ENCODE results near the gene TEAD1.

TEAD1 gene

DNA sequence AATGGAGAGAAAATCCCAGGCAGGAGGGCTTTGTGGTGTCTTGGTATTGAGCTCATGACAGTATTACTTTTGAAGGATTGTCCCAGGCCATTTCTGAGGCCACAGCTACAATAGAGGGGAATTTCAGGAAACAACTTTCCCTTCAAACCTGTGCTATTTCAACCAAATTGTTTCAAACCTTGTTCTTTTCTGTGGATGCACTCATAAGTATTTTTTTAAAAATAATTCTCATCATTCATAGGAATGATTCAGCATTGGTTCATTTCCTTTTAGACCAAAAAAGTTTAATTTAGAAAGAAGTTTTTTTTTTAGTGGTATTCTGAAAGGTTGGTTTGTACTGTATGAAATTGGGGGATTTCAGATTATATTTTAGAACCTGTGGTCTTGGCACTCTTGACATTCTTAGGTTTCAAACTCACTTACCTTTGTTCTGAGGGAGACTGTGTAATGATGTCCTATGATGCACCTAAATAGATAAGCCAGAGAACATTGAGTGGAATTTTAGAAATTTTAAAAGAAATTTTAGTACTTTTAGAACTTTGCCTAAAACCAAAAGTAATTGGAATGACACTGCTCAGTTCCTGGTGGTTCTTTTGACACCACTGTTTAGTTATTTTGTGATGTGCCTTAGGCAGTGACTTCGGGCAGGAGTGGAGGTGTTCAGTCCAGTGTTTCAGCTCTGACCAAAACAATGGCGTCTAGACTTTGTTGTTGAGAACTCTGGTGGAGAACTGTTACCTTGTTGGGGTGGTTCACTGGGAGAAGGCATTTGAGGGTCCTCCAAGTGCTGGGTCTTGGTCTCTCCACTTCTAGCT is 12.2 kb downstream of the TEAD1 start:
- DNase-seq (ENCODE audit: low spot score), result no peak

DNA sequence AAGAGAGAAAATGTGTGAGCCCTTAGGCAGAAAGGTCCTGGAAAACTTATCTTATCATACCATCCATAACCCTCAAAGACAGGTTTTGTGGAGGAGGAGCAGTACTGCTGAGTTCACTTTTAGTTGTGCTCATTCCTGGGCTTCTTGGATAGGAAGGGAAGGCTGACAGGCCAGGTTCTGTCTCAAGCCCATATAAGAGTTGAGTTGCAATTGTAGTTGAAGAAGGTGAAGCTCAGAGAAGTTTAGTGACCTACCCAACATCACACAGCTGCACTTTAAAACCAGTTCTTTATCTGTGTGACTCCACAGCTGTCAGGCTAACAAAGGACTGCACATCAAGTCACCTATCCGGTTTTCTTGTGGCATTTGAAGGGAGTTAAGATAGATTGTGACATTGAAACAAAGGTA is 13.0 kb downstream of the TEAD1 start:
- DNase-seq (ENCODE audit: low spot score), result no peak

DNA sequence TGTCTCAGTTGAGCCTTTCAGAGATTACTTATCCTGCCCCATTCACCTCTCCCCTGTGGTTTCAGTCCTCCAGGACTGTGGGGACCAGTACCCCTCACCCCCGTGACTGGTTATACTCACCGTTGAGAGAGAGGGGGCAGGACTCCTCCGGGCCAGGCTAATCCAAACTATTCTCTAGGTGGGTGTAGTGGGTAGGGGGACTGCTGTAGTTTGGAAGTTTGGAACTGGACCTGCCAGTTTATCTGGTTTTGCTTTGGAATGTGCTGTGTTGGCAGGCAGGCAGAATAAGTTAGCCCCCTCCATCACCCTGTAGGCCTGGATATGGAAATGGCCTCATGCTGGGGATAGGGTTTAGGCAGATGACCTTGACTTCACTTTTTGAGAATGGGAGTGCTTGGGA is 13.5 kb downstream of the TEAD1 start:
- DNase-seq (ENCODE audit: low spot score), result no peak

DNA sequence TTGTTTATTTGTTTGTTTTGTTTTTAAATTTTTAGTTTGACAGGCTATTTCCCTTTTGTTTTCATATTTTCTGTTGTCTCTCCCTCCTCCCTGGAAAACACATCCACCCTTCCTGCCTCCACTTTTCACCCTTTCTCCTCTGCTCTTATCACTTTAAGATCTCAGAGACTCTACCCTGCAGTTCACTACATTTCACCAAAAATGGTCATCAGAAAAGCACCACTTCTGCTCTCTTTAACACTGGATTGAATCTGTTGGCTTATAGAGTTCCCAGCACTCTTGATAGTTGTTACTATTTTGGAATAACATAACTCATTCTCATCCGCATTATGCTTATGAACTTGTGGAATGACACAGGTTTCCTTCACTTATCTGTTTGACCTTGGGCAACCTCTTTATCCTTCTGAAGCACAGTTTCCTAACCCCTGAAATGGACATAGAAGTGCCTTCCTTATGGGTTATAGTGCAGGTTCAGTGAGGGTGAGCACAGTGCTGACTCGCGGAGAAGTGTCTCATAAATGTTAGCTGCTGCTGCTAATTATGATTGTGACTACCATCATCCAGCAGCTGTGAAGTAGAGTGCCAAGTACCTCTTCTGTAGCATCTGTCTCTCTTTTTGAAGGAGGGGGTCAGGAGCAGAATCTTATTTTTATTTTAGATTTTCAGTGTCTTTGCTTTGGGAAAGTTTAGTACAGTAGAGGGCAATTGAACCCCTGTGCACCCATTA is 15.0 kb downstream of the TEAD1 start:
- DNase-seq (ENCODE audit: low spot score), result no peak

DNA sequence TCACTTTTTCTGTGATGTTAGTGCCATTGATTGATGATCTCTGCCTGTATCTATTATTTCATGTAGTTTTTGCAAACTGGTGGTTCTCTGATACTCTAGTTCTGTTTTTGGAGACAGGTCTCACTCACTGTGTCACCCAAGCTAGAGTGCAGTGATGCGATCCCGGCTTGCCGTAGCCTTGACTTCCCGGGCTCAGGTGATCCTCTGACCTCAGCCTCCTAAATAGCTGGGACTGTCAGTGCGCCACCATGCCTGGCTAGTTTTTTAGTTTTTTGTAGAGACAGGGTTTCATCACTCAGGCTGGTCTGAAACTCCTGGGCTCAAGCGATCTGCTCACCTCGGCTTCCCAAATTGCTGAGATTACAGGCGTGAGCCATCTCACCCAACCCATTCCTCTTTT is 16.4 kb downstream of the TEAD1 start:
- DNase-seq (ENCODE audit: low spot score), result no peak

DNA sequence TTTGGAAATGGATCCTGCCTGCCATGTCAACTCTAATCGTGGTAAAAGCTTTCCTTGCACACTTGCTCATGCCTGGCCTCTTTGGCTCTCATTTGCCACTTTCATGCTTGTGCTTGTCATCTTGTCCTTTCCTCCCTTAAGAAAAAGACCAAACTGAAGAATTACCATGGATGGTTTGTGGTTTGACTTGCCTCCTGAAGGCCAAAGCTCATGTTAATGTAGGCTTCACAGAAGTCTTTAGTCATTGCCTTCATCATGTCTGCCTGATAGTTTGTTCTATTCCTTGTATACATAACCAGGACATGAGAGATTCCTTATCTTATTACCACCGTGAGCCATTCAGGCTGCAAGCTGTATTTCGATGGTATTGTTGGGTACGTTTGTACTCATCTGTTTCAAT is 17.3 kb downstream of the TEAD1 start:
- DNase-seq (ENCODE audit: low spot score), result no peak

DNA sequence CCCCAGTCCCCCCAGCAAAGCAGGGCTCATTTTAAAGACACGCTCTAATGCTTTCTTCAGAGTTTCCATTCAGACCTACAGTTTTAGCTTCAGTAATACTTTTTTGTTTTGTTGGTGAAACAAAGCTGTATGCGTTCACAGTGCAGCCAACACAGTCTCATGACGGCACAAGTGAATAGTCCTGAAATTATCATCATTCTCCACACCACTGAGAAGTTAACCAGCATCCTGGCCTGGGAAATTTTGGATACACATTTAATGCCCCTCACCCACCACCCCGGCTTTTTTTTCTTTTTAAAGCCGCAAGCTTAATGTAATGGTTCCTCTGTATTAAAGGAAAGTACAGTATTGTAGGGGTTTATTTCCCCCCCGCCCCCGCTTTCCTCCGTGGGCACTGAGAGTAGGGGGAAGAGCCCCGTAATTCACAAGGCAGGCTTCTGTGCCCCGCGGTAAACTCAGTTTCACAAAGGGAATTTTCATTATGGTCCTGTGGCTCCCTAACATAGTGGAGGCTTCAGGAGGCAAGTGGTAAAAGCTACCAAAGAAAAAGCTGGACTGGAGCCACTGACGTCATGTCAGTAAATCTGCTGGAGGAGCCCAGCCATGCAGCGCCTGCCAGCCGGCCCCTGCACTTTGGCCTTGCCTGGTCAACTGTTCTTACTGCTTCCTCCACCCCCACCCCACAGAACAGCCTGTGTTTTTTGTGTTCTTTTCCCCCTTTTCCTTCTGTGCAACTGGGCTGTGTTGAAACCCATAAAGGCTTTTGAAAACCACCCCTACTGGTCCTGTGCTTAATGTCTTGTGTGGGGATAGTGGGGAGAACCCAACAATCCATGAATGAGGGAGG is 18.2 kb downstream of the TEAD1 start:
- DNase-seq (ENCODE audit: low spot score), result peak; percentile 82

DNA sequence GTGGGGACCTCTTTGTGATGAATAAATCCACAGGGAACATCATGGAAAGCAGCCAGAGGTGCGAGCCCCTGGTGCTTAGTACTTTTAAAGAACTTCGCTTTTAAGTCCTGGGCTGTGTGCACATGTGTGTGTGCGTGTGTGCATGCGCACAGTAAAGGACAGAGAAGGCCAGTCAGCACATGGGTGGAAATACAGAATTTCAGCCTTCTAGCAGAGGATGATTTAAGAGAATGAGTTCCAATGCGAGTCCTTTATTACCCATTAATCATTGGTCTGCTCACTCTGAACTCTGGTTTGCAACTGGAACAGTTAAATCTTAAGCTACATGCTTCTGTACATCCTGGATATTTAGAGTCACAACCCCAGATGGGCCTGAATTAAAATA is 18.9 kb downstream of the TEAD1 start:
- no peak for DNase-seq (ENCODE audit: low spot score)

DNA sequence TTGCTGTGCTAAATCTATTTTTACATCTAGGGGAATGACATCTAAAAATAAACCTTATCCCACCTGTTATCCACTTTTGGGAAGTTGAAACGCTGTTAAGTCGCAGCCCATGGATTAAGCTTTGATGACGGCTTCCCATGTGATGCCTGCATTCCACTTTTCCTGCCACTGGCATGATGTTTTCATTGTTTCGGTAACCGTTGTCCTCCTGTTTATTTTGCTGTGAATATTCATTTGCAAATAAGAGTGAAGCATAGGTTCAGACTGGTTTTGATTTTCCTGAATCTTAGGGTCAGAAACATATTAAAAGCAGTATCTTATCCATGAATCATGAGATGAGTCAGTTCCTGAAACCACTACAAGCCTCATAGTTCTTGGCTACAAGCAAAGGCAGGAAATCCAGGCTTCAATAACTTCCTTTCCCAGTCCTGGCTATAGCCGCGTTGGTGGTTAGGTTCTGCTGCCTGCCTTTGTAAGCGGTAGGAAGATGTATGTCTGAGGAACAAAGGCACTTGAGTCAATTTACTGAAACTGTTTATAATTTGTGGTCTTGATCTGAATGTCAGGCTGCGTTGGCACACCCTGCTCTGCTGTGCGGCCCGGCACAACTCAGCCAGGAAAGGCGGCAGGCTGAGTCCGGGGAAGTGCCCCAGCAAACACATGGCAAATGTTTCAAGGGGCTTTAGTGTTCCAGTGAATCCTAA is 19.4 kb downstream of the TEAD1 start:
- peak; percentile 86 for DNase-seq (ENCODE audit: low spot score)

DNA sequence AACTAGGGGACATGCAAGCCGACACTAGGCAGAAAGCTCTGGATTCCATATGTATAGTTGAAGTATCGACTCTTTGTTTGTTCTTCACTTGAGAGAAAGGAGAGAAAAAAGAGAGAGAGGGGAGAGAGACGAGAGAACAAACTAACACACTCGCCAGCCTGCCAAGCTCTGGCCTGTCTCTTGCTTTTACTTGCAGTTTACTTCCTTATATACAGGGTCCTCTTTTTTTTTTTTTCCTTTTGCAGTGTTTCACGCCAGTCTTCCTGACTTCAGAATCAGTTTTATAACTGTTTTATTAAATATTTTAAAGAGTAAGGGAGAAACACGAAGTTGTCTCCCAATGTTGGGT is 19.9 kb downstream of the TEAD1 start:
- DNase-seq (ENCODE audit: low spot score), result no peak

DNA sequence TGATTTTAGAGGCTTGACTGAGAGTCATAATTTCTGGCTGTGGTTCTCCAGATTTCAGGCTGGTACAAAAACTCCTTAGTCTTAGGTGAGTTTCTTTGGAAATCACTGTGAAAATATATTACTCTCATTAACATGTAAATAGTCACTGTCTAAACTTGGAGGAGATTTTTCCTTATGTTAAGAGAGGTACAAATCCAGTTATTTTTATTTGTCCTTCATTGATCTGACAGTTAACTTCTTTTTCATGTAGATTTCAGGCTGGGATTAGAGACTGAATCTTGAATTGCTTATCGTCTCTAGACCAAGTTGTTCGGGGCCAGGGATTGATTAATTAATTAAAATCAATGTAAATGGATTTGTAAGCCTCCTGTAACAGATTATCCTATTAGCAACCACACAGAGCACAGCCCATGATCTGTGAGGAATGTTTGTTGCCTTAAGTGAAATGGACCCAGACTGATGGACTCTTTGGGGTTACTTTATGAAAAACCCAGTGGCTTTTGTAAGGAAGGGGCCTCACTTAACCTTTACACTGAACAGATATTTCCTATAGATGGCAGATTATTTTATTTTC is 21.1 kb downstream of the TEAD1 start:
- DNase-seq (ENCODE audit: low spot score), result no peak

DNA sequence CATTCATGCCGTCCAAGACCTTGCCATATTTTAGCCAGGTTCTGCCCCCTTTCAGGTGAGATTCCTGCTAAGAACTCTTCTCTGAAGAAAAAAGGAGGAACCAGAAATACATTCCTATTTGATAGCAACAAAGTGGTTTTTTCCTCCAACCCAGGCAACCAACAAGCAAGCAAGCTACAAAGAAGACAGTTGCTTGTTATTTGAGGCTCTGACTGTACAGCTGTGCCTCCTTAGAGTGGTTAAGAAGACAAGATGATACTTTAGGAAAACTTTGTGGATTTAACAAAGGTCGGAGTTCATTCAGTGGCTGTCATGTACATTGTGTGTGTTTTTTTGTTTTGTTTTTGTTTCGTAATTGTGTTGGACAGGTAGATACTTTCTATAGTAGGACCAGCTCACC is 21.7 kb downstream of the TEAD1 start:
- no peak for DNase-seq (ENCODE audit: low spot score)

DNA sequence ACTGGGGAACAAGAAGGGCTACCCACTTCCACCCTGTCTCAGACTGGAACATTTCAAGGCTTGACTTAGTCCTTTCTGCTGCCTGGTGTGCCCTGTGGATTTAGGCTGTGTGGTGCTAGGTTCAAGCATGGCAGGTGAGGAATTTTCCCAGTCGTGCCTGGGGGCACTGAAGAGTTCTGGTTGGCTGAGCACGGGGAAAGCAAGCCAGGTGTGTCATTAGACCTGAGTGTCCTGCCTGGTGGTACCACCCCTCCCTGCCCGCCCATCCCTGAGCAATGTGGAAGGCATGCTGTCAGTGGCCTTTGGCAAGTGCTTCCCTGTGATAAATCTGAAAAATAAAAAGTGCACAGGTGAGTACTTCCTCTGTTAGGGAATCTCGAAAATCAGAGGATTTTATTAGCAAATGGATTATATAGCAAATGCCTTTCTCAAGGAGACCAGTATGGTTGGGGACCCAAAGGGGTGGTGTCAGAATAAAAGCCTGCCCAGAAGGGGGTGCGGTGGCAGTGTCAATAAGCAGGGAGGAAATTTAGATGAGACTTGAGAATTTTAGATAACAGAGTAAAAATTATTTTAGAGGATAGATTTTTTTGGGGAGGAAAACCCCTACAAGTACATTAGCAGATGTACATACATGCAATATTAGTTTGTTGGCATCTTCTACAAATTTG is 22.8 kb downstream of the TEAD1 start:
- DNase-seq (ENCODE audit: low spot score), result no peak

DNA sequence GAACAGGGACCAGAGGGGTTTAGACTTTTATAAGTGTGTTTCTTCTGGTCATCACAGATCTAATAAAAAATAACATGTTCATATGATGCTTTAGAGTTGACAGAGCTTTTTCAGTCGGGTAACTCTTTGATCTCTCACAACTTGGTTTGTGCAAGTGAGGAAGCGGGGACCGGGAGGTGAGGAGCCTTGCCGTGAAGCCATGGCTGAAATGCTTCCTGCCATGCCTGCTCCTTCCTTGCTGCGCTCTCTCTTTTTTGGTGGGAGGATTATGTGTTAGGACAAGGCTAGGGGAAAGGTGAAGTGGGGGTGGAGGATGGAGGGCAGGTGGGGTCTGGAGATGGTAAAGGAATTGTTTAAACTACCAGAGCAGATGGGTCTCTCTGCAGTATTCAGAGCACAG is 23.8 kb downstream of the TEAD1 start:
- DNase-seq (ENCODE audit: low spot score), result no peak

DNA sequence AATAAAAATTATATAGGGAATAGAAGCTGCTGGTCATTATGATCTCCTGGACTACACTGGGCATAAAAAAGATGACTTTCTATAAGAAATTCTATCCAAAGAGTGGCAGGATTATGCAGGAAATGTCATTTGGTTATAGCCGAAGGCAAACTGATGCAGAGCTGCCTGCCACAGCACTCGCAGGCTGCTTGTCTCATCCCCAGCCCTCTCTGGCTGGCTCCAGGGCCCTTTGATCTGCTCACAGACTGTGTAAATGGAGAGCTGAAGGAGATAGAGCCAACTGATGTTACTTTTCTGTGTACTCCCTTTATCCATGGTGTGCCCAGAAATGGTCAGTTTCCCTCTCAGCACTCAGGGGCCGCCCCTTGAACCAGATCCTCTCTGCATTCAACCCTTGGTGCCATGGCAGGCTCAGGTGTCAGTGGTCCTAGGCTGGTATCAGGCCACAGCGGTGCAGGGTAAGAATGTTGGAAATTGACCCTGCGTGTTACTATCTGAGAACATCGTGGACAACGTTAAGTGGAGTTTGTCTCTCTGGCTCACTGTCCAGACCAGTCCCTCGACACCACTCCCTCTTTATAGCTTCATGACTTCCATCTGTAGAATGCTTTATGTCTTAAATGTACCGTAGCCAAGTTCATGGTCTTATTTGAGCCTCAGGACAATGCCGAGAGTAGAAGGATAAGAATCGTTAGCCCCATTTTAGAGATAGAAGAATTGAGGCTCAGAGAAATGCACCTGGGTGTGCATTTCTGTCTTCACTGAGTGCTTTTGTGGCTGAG is 27.8 kb downstream of the TEAD1 start:
- no peak for DNase-seq (ENCODE audit: low spot score)

DNA sequence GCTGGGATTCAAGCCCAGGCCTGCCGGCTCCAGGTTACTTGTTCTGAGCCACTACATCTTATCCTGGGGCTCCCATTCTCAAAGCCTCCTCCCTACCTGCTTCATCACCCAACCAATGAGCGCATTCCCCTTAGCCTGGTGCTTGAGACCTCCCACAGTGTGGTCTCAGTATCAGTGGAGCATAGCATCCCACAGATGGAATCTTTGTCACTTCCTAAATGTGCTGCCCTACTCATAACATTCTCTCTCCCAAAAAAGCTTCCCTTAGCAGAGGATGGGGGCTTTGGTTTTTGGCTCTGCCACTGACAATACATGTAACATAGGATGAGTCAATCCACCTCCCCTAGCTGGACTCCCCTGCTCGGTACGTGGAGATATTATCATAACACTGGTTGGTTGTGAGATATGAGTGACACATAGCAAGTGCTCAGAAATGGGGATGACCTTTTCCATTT is 28.8 kb downstream of the TEAD1 start:
- no peak for DNase-seq (ENCODE audit: low spot score)

DNA sequence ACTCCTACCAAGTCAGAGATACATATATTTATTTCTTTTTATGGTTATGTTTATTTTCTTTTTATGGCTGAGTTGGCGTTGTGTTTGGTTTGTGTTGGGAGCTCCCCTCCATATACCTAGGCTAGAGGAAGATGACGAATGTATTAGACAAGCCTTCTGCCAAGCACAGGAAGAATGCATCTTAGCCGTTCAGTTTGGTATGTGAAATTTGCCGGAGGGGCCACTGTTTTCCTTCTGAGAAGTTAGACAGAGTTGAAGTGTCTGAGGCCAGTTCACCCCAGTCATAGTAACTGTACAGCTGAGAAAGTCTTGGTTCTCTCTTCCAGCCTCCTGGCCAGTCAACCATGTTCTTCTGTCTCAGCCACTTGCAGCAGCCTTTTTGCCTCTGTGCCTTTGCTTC is 29.8 kb downstream of the TEAD1 start:
- no peak for DNase-seq (ENCODE audit: low spot score)

DNA sequence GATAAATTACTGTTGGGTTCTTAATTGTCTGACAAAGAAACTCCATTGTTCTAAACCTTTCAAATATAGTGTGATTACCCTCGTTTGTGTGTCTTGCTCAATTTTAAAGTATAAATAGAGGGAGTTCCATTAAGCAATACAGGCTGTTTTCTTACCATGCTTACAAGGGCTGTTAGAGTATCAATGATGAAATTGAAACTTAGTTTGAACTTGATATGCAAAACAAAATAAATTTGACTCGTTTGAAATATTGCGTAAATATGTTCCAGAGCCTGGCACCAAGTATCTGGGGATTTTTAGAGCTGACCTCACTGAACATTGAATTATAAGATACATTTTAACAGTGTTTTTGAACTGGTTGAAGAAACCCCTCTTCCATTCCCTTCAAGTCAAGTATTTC is 31.7 kb downstream of the TEAD1 start:
- no peak for DNase-seq (ENCODE audit: low spot score)

DNA sequence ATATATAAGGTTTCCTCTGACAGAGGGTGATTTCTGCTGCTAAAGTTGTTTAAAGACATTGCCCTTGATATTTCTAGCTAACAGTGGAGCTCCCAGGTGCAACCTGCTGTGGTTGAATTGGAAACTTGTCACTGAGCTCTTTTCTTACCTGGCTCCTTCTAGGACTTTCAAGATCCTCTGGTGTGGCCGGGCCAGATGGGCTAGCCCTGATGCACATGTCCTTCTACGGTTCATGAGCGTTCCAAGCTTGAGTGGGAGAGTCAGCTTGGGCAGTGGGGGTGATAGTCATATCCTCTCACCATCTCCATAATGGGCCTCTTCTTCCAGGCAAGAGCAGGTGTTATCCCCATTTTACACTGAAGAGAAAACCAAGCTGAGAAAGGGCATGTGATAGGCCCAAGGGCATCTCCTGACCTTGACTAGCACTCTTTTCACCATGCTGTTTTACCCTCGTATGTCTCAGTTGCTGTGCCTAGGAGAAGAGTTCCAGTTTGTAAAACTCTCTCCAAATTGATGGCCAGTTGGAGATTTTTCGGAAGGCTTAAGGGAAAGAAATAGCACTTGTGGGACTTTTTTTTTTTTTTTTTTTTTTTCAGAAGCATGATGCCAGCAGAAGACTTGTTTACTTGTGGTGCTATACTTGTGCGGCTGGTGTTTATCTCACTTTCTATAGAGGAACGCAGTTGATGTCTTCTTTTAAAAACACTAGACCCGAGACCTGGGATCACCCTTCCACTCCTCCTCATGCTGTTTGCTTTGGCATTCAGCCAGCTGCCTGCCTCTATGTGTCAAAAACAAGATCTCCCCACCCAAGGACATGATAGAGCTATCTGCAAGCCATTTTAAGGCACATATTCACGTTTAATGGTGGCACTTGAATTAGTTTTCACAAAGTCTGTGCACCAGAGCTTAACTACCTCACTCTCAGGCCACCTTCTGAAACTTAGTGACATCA is 32.6 kb downstream of the TEAD1 start:
- no peak for DNase-seq (ENCODE audit: low spot score)

Data from AG20443 (cell line).